Activated T-cell treated with anti-CD3 and anti-CD28 coated beads, Interleukin-2, amount 50 U/mL, for 72 hours (primary cell): ENCODE measurements around the gene KDM1B. TPM values are rescaled to one million over a fixed set of nuclear protein-coding genes. Genes with fewer than 3 reads are reported as not detected.
"Not testable (repeated sequence)": the region's sequence is repeated elsewhere in the genome, so short reads cannot be mapped to it uniquely, and the experiment has no call there.

ENCODE experiments used
- ATAC-seq, 2 donors: fragments of 150-1000 bp; cut with Tn5 transposase; replicated peaks in 1 of 2; 2 replicates each; pipeline ENCODE4 v1.10.0; 2021; ENCODE audit warnings: moderate library complexity in 2 of 2, mild to moderate bottlenecking in 1 of 2
- DNase-seq, 2 donors: peaks; one replicate each; pipeline ENCODE4 v3.0.0; 2021 to 2022; ENCODE audit warnings: mixed read lengths in 1 of 2
- H3K27ac Mint-ChIP-seq: one replicate; pipeline ENCODE4 v1.8.0; 2022; ENCODE audit warnings: mild to moderate bottlenecking, moderate library complexity, mixed read lengths
- H3K27me3 Mint-ChIP-seq: one replicate; pipeline ENCODE4 v1.8.0; 2022; ENCODE audit warnings: low read depth, mixed read lengths
- H3K36me3 Mint-ChIP-seq, 2 donors: one replicate each; pipeline ENCODE4 v1.8.0; 2022; ENCODE audit warnings: mixed read lengths in 2 of 2, mild to moderate bottlenecking in 1 of 2; ENCODE audit not compliant: insufficient read depth in 2 of 2
- H3K4me1 Mint-ChIP-seq: one replicate; pipeline ENCODE4 v1.8.0; 2022; ENCODE audit warnings: low read depth, mixed read lengths
- H3K4me3 Mint-ChIP-seq, 2 donors: one replicate each; pipeline ENCODE4 v1.8.0; 2022; ENCODE audit warnings: mild to moderate bottlenecking in 2 of 2, mixed read lengths in 2 of 2, moderate library complexity in 2 of 2
- H3K9me3 Mint-ChIP-seq, 2 donors: one replicate each; pipeline ENCODE4 v1.8.0; 2022; ENCODE audit warnings: mixed read lengths in 2 of 2
- total RNA-seq, 2 donors: library from RNA; stranded (reverse); gene quantifications; one replicate each; pipeline ENCODE4 v1.2.3, GENCODE V29; 2022

The KDM1B gene
- total RNA-seq, 2 donors from 2014 or later: 9.9 to 12.2 TPM

- Mint-ChIP-seq H3K4me3 (no peak overlapping the region), H3K36me3 (peaks cover 0 to 1% of the 10 kb centered on the region in 2 donors), H3K9me3 (no peaks in the 10 kb centered on the region), H3K27me3 (no peaks in the 10 kb centered on the region), H3K27ac (no peak overlapping the region), H3K4me1 (peaks cover 32% of the 10 kb centered on the region)
- ATAC-seq: no peak
- DNase-seq: no peak
These were observed 54.4 kb downstream of the KDM1B start for GRCh38 chr6:18209539-18210197.

GRCh38 chr6:18210707-18211106 lies 55.5 kb downstream of the KDM1B start:
- no peaks in the 10 kb centered on the region for H3K27me3 Mint-ChIP-seq
- H3K4me1 Mint-ChIP-seq: peaks cover 32% of the 10 kb centered on the region
- ATAC-seq: no peak
- no peak for DNase-seq
- H3K36me3 Mint-ChIP-seq: peaks cover 0 to 1% of the 10 kb centered on the region in 2 donors
- no peak overlapping the region for H3K4me3 Mint-ChIP-seq
- no peaks in the 10 kb centered on the region for H3K9me3 Mint-ChIP-seq
- no peak overlapping the region for H3K27ac Mint-ChIP-seq

GRCh38 chr6:18211338-18211737 lies 56.1 kb downstream of the KDM1B start:
- no peaks in the 10 kb centered on the region for H3K9me3 Mint-ChIP-seq
- peaks cover 32% of the 10 kb centered on the region for H3K4me1 Mint-ChIP-seq
- DNase-seq: peak; percentile 50
- H3K4me3 Mint-ChIP-seq: no peak overlapping the region
- peak; percentile 91 to 93 for ATAC-seq
- peaks cover 0 to 3% of the 10 kb centered on the region in 2 donors for H3K36me3 Mint-ChIP-seq
- H3K27me3 Mint-ChIP-seq: no peaks in the 10 kb centered on the region
- H3K27ac Mint-ChIP-seq: no peak overlapping the region

- ATAC-seq (no peak), DNase-seq (no peak)
- Mint-ChIP-seq H3K27ac (no peak overlapping the region), H3K4me1 (peaks cover 32% of the 10 kb centered on the region), H3K4me3 (no peak overlapping the region), H3K27me3 (no peaks in the 10 kb centered on the region), H3K36me3 (peaks cover 0 to 7% of the 10 kb centered on the region in 2 donors), H3K9me3 (no peaks in the 10 kb centered on the region)
These were observed 57.0 kb downstream of the KDM1B start for GRCh38 chr6:18212231-18212630.

- DNase-seq (no peak), ATAC-seq (peak in 1 of 2 donors; percentile 30)
- Mint-ChIP-seq H3K4me3 (peak overlapping the region; percentile 46 to 71), H3K27me3 (no peaks in the 10 kb centered on the region), H3K9me3 (no peaks in the 10 kb centered on the region), H3K36me3 (peaks cover 0 to 9% of the 10 kb centered on the region in 2 donors), H3K4me1 (peaks cover 32% of the 10 kb centered on the region), H3K27ac (no peak overlapping the region)
These were observed 58.2 kb downstream of the KDM1B start for GRCh38 chr6:18213439-18213838.

GRCh38 chr6:18214003-18214402 lies 58.8 kb downstream of the KDM1B start:
- Mint-ChIP-seq H3K27ac (peak overlapping the region; percentile 54), H3K27me3 (no peaks in the 10 kb centered on the region), H3K4me1 (peaks cover 32% of the 10 kb centered on the region), H3K36me3 (peaks cover 0 to 9% of the 10 kb centered on the region in 2 donors), H3K4me3 (peak overlapping the region; percentile 46 to 71), H3K9me3 (no peaks in the 10 kb centered on the region)
- peak in 1 of 2 donors; percentile 29 for ATAC-seq
- DNase-seq: no peak

- no peak for DNase-seq
- Mint-ChIP-seq H3K4me1 (peaks cover 32% of the 10 kb centered on the region), H3K36me3 (peaks cover 0 to 9% of the 10 kb centered on the region in 2 donors), H3K9me3 (no peaks in the 10 kb centered on the region), H3K4me3 (no peak overlapping the region), H3K27me3 (no peaks in the 10 kb centered on the region), H3K27ac (no peak overlapping the region)
- no peak for ATAC-seq
These were observed 60.2 kb downstream of the KDM1B start for GRCh38 chr6:18215436-18215835.

- Mint-ChIP-seq H3K36me3 (peaks cover 3 to 9% of the 10 kb centered on the region in 2 donors), H3K4me3 (no peak overlapping the region), H3K27ac (no peak overlapping the region), H3K9me3 (no peaks in the 10 kb centered on the region), H3K27me3 (no peaks in the 10 kb centered on the region), H3K4me1 (peaks cover 23% of the 10 kb centered on the region)
- ATAC-seq (no peak), DNase-seq (no peak)
These were observed 61.2 kb downstream of the KDM1B start for GRCh38 chr6:18216411-18216810.

GRCh38 chr6:18218233-18218632 lies 63.0 kb downstream of the KDM1B start:
- peaks cover 13% of the 10 kb centered on the region for H3K4me1 Mint-ChIP-seq
- no peak for DNase-seq
- H3K27ac Mint-ChIP-seq: no peak overlapping the region
- no peaks in the 10 kb centered on the region for H3K27me3 Mint-ChIP-seq
- H3K4me3 Mint-ChIP-seq: no peak overlapping the region
- no peaks in the 10 kb centered on the region for H3K9me3 Mint-ChIP-seq
- H3K36me3 Mint-ChIP-seq: peaks cover 3 to 11% of the 10 kb centered on the region in 2 donors
- peak in 1 of 2 donors; percentile 9 for ATAC-seq

GRCh38 chr6:18219591-18219990 lies 64.4 kb downstream of the KDM1B start:
- Mint-ChIP-seq H3K36me3 (peaks cover 3 to 11% of the 10 kb centered on the region in 2 donors), H3K27me3 (no peaks in the 10 kb centered on the region), H3K27ac (no peak overlapping the region), H3K4me3 (no peak overlapping the region), H3K4me1 (no peaks in the 10 kb centered on the region), H3K9me3 (no peaks in the 10 kb centered on the region)
- ATAC-seq: no peak
- no peak for DNase-seq

- Mint-ChIP-seq H3K9me3 (no peaks in the 10 kb centered on the region), H3K27me3 (no peaks in the 10 kb centered on the region), H3K4me3 (no peak overlapping the region), H3K4me1 (no peaks in the 10 kb centered on the region), H3K27ac (no peak overlapping the region), H3K36me3 (peaks cover 5 to 17% of the 10 kb centered on the region in 2 donors)
- DNase-seq (no peak), ATAC-seq (no peak)
These were observed 66.0 kb downstream of the KDM1B start for GRCh38 chr6:18221288-18221615.

GRCh38 chr6:18226451-18227105 lies 71.4 kb downstream of the KDM1B start:
- DNase-seq, ATAC-seq, H3K27me3 Mint-ChIP-seq, H3K27ac Mint-ChIP-seq, H3K4me3 Mint-ChIP-seq, H3K4me1 Mint-ChIP-seq, H3K9me3 Mint-ChIP-seq: not testable (repeated sequence)
- H3K36me3 Mint-ChIP-seq: peaks cover 26 to 37% of the 10 kb centered on the region in 2 donors

GRCh38 chr6:18227166-18227565 lies 71.9 kb downstream of the KDM1B start:
- not testable (repeated sequence) for H3K27ac Mint-ChIP-seq, DNase-seq, H3K27me3 Mint-ChIP-seq, H3K4me1 Mint-ChIP-seq, H3K9me3 Mint-ChIP-seq, ATAC-seq, H3K4me3 Mint-ChIP-seq
- peaks cover 32 to 43% of the 10 kb centered on the region in 2 donors for H3K36me3 Mint-ChIP-seq
